T-helper 1 cell (primary cell): ENCODE data around the gene LPGAT1.
"Not testable (repeated sequence)": the region's sequence is repeated elsewhere in the genome, so short reads cannot be mapped to it uniquely, and the experiment has no call there.

Experiments used
- DNase-seq, 5 donors: peaks; one replicate each; pipeline ENCODE4 v3.0.0-alpha.2; 2012 to 2020
- total RNA-seq, 4 donors: gene quantifications; one replicate each; lab custom pipeline; 2026; lab: John Stamatoyannopoulos, UW

LPGAT1 gene
- 74.4 to 94.6 (median 84.5) reads per million in 4 donors for total RNA-seq

DNA sequence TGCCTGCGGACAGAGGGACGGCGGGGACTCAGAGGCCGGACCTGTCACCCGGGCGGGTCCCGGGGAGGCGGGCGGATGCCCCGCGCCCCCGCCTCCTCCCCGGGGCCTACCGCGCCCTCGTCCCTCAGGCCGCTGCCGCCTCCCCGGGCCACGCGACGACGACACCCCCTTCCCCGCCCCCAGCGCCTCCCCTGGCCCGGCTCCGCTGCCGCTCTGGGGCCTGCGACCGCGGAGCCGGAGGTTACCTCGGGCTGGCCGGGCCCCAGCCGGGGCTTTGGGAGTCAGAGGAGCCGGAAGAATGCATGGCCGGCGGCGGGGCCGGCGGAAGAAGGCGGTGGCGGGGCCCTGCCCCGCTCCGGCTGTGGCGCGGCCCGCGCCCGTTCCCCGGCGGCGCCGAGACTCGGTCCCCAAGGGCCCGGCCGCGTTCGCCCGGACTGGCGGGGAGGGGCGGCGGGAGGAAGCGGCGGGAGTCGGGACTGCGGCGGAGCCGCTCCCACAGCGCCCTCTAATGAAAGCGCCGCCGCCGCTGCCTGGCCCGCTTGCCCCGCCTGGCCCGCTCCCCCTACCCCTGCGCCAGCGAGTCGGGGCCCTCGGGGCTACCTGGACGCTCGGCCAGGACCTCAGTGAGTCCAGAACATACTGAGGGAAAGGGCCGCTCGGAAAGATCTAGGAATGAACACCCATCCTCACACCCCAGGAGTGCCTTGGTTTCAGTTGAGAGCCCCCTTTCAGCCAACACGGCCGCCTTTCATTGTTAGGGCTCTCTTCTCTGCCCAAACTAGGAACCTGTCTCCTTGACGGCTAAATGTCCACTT lies at the start of gene LPGAT1:
Gene LPGAT1, minus strand, starts transcription at position 436 of the 815 bp plus-strand sequence. CDS start 1,467 bp downstream, outside the sequence.
- peak; percentile 56 to 71 (median 63) for DNase-seq

GRCh38 chr1:211879475-211879874 lies 48.9 kb upstream of the LPGAT1 start:
- DNase-seq = no peak

DNA sequence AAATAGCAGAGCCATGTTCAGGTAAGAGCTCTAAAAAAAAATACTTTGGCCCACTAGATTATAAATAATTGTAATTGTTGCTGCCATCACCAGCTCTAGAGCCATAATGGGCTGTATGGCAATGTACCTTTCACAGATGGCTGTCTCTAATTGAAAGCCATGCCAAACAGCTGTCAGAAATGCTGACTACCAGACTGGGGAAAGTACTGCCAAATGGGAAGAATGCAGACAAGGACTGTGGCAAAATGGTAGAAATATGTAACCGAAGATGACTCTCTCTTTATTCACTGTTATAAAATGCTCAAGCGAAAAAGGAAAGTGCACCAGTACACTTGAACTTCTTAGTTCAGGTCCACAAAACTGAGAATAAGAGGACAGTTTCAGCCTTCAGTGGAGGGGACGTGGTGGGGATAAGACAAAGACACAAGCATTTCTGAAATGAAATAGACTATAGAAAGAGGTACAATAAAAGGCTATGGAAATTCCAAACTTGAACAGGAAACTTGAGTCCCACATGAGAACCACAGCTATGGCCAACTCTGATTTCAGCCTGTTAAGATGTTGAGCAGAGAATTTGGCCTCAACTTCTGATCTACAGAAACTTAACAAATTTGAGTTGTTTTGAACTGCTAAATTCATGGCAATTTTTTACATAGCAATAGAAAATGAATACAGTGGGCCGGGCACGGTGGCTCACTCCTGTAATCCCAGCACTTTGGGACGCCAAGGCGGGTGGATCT lies 46.5 kb upstream of the LPGAT1 start:
- no peak for DNase-seq

- no peak for DNase-seq
Observed at GRCh38 chr1:211875541-211875940, 45.0 kb upstream of the LPGAT1 start.

DNA sequence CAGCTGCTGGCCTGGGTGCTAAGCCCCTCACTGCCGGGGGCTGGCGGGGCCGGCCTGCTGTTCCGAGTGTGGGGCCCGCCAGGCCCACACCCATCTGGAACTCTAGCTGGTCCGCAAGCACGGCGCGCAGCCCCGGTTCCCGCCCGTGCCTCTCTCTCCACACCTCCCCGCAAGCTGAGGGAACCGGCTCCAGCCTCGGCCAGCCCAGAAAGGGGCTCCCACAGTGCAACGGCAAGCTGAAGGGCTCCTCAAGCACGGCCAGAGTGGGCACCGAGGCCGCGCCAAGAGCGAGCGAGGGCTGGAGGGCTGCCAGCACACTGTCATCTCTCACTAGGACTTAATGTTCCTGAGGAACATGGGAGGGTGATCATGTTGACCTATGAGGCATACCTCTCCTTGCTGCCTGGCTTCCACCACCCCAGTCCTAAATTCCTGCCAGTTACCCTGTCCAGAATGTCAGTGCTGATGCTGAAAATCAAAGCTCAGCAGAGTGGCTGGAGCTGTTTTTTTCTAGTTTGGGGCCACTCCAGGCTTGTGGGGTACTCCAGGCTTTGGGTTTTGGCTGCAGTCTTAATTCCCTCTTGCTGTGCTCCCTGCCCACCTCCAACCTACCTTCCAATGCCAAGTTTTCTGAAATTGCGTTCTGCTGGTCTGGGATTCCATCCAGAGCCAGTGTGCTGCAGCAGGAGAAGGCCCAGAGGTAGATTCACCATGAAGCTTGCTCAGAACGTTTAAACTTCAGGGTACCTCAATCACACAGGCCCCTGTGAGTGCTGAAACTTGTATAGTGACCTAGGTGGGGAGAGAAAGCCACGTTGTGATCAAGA lies 44.2 kb upstream of the LPGAT1 start:
- no peak for DNase-seq

- DNase-seq = not testable (repeated sequence)
Observed at GRCh38 chr1:211873731-211874130, 43.2 kb upstream of the LPGAT1 start.

- no peak for DNase-seq
Observed at GRCh38 chr1:211870156-211870555, 39.6 kb upstream of the LPGAT1 start.

DNA sequence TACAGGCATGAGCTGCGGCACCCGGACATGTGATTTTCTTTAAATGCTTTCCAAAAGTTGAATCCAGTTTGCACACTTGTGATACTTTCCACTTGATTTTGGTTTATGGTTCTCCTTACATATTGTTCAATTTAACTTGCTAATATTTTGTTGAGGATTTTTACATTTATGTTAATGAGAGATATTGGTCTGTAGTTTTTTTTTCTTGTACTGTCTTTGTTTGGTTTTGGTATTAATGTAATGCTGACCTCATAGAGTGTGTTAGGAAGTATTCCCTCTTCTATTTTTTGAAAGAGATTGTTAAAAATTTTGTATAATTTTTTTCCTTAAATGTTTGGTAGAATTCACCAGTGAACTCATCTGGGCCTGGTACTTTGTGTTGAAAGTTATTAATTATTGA lies 34.6 kb upstream of the LPGAT1 start:
- DNase-seq = no peak

DNA sequence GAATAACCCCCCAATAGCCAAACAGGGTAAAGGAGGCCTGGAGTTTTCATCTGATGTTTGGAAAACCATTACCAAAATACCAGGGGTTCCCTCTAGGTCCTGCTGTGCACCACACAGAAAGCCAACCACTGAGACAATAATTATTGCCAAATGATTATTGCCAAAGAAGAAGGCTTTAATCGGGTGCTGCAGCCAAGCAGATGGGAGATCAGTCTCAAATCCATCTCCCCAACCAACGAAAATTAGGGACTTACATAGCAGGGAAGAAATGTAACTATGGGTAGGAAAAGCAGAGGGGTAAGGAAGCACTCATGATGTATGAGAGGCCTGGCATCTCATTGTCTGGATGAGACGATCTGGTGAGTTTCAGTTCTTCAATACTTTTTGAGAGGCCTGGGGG lies 28.8 kb upstream of the LPGAT1 start:
- no peak for DNase-seq

- DNase-seq = no peak
Observed at GRCh38 chr1:211851174-211851573, 20.6 kb upstream of the LPGAT1 start.

- DNase-seq = no peak
Observed at GRCh38 chr1:211843507-211844298, 13.1 kb upstream of the LPGAT1 start.

GRCh38 chr1:211843018-211843417 lies 12.5 kb upstream of the LPGAT1 start:
- DNase-seq = no peak

GRCh38 chr1:211842518-211842917 lies 12.0 kb upstream of the LPGAT1 start:
- DNase-seq = no peak

GRCh38 chr1:211839106-211839505 lies 8.5 kb upstream of the LPGAT1 start:
- DNase-seq = no peak

DNA sequence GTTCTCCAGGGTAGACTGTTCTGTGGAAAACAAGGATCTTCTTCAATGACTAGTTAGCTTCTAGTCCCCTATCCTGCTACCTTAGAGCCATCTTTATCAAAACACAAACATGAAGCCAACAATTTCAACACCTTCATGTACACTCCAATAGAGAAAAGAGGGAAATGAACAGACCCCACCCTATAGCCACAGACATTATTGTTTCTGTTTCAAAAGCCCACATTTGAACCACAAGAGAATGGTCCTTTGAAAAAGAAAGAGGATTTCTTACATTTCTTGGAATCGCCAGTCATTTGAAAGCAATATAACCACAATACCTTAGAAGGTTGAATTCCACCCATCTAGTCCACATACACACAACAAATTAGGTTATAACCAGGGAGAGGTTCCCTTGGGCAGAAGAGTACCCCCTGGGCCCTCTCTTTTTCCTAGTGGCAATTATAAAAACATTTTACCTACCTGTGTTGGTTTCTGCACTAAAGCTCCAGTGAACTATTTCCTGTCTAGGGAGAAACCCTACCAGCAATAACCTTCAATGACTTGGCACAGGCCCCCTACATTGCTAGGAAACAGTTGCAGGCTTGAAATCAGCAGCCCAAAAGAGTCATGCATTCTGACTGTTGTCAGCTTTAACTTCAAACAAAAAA lies 2.7 kb upstream of the LPGAT1 start:
- DNase-seq = peak in 1 of 5 donors; percentile 80

DNA sequence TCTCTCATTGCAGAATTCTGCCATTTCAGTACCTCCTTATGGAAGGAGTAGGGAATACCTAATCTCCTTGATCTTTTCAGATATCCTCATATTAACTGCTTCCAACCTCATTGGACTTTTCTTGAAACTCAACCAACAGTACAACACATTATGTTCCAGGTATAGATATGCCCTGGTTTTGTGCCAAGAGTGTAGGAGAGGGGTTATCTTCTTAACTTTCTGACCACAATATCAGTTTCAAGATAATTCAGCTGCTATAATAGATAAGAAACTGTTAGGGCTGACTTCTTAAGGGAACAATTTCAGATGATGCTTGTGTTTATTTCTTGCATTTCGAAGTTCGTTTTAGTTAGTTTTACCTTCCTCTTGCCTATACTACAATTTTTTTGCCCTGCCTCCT lies 2.1 kb upstream of the LPGAT1 start:
- DNase-seq = no peak

DNA sequence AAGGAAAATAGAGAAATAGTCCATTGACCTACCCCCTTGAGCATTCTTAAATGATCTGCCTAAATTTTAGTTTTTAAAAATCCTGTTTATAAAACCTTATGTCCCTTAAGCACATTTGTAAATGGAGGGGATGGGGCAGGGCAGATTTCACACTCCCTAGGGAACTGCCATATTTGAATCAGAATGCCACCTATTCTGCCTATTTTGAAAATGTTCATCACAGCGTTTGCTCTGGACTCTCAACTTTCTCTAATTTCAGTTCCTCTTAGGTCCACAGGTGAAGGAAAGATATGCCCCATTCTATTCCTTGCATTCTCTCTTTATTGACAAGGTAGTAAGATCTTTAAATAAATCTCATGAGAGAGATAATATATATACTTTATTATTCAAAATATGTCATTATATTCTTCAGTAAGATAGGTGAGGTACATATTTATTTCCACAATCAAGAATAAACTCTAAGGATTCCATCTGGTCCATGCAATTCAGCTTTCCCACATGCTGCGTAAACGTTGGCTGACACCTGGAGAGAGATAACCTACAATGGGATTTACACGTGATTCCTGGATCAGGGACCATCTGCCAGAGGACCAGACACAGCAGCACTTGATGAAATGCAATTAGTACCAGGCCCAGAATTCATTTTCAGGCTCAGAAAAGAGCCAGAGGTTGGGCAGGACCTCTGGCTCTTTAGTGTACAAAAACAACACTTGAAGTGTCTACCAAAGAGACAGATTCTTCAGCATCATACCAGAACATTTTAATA lies 1.2 kb upstream of the LPGAT1 start:
- no peak for DNase-seq

- peak in 1 of 5 donors; percentile 13 for DNase-seq
Observed at GRCh38 chr1:211830055-211830327, 572 bp downstream of the LPGAT1 start.

DNA sequence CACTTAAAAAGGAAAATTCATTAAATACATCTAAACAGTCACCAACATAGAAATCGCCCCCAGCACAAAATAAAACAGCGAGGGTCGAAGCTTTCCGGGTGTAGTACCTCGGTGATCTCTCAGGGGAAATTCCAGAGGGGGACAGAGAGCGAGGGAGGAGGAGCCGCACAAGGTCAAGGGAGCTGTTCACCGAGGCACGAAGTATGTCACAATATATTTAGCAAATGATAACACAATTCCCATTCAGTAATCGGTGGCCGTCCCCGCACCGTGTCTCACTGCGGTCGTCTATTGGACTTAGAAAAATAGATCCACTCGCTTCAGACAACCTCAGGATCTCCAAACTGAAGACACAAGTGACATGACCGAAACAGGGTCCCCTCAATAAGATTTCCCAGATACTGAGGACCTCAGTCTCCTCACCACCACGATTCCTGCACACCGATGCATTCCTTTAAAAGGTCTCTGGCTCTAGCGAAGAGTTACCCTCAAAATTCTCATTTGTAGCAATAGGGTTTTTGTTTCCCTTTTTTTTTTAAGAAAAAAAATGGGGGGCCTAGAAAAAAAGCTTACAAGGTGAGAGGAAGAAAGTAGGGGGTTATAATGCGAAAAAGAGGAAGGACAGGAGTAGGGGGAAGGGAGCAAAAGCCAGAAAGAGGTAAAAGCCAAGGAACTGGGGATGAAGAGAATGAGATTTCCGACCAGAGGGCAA lies 1.1 kb downstream of the LPGAT1 start:
- no peak for DNase-seq

DNA sequence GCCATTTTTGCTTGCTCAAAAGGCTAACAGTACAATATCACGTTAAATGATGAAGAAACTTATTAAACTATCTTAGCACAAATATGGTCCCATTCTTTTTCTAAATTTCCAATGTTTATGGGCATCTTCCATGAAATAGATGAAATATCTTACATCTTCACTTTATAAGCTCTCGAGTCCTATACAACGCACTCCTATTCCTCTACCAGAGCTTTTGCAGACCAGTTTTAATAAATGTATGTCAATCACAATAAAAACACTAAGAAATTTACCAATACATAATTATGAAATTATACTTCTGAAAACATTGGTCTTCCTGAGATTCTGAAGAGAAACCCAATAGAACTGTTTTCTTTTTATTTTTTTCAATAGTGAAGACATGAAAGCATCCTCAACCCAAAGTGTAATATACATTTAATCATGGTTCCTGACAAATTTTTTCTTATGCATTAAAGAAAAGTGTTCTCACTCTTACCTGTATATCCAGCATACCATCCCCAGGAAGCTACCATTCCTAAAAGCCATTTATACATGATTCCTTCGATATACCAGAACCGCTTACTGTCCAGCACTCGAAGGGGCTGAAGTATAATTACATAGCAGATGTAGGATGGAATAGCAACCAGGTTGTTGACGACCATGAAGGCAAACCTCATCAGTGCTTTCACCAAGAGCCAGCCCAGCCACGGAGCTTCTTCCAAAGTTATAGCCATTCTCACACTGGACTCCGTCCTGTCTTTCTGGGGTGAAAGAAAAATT lies 1.8 kb downstream of the LPGAT1 start:
- no peak for DNase-seq
